GM19238 (cell line): ENCODE data around the gene GJB3.
"Not testable (repeated sequence)": the region's sequence is repeated elsewhere in the genome, so short reads cannot be mapped to it uniquely, and the experiment has no call there.

Experiments
- DNase-seq: peaks from one replicate; pipeline ENCODE4 v3.0.0; 2011; ENCODE audit warnings: low spot score; ENCODE audit not compliant: insufficient read length

GJB3 gene

DNA sequence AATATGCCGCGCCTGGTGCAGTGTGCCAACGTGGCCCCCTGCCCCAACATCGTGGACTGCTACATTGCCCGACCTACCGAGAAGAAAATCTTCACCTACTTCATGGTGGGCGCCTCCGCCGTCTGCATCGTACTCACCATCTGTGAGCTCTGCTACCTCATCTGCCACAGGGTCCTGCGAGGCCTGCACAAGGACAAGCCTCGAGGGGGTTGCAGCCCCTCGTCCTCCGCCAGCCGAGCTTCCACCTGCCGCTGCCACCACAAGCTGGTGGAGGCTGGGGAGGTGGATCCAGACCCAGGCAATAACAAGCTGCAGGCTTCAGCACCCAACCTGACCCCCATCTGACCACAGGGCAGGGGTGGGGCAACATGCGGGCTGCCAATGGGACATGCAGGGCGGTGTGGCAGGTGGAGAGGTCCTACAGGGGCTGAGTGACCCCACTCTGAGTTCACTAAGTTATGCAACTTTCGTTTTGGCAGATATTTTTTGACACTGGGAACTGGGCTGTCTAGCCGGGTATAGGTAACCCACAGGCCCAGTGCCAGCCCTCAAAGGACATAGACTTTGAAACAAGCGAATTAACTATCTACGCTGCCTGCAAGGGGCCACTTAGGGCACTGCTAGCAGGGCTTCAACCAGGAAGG is 4.3 kb downstream of the GJB3 start:
- DNase-seq = no peak

DNA sequence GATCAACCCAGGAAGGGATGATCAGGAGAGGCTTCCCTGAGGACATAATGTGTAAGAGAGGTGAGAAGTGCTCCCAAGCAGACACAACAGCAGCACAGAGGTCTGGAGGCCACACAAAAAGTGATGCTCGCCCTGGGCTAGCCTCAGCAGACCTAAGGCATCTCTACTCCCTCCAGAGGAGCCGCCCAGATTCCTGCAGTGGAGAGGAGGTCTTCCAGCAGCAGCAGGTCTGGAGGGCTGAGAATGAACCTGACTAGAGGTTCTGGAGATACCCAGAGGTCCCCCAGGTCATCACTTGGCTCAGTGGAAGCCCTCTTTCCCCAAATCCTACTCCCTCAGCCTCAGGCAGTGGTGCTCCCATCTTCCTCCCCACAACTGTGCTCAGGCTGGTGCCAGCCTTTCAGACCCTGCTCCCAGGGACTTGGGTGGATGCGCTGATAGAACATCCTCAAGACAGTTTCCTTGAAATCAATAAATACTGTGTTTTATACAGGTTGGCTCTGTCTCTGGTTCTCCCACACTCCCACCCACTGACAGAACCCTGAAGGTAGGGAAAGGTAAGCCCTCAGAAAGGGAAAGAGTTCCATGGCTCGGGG is 5.0 kb downstream of the GJB3 start:
- DNase-seq = no peak

DNA sequence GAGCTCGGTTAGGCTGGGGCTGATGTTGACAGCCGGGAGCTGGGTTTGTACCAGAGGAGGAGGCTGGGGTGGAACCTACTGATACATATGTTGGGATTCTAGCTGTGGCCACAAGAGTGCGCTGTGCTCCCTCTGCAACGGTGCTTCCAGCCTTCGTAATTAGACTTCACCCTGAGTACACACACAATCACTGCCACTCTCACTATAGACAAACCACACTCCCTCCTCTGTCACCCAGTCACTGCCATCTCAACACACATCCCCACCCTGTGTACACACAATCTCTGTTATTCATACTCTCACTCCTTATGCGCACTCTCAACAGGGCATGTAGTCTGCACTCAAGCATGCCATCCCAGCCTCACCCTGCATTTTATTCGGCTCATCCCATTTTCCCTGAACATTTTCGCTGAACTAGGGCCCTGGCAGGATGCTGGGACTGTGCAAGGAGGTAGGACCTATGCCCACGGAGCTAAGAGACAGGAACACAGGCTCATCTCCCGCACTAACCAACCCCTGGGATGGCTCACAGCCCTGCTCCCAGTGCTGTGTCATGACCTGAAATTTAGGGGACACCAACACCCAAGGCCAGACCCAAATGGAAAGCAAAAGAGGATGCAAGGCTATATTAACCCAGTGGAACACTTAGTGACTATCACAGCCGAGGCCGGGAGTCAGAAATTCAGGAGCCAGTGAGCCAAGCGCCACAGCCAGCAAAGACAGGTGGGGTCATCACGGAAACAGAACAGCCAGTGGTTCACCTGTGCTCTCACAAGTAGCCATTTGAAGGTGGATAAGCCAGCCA is 5.7 kb downstream of the GJB3 start:
- DNase-seq = peak; percentile 67

DNA sequence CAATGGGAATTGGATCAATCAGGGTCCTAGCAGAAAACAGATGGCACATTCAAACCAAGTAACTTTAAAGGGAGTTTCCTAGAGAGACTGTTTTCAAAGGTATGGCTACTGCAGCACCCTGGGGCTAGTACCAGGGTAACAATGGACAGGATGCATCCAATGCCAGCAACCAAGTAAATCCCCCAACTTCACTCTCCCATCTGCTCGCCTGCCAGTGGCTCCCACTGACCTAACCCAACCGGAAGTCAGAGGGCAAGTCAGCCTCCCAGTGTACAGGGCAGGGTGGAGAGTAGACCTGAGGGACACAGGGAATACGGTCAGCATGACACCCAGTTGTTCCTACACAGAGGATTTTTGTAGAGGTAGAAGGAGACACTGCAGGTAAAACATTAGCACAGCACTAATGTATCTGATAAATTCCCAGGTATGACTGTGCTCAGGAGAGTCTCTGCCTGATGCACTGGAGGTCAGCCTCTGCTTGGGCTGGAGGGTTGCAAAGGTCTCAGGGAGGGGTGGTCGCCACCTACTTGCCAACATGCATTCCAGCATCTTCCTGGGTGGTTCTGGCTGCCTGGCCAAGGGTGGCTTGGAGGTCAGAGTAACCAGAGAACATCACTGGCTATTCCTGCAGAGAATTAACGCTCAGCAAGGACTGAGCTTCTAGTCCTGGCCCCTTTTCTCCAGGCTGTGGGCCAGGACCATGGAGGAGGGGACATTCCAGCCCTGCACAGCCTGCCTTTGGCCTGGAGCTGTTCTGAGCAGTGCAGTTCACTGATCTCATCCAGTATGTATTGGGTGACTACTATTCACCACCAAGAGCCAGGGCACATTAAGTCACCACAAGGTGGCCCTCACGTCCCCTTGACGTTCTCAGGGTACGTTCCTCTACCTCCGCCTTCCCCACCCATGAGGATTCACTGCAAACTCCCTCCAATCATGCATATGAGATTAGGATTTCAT is 6.7 kb downstream of the GJB3 start:
- no peak for DNase-seq

DNA sequence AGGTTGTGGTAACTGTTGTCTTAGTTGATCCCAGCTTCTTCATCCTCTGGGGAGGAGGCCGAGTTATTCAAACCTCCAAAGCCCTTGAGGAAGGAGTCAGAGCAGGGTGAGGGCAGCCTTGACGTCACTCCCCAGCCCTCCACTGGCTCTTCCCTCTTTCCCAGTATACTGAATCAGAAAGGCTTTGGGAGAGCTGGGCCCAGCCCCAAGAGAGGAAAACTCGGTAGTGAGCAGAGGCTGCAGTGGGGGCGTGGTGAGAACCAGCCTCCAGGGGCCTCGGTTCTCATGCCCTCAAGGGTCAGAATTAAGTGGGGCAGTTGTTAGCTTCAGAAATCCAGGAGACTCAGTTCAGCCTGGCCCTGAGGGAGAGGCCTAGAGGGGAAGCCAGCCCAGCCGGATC is 10.0 kb downstream of the GJB3 start:
- DNase-seq = no peak

DNA sequence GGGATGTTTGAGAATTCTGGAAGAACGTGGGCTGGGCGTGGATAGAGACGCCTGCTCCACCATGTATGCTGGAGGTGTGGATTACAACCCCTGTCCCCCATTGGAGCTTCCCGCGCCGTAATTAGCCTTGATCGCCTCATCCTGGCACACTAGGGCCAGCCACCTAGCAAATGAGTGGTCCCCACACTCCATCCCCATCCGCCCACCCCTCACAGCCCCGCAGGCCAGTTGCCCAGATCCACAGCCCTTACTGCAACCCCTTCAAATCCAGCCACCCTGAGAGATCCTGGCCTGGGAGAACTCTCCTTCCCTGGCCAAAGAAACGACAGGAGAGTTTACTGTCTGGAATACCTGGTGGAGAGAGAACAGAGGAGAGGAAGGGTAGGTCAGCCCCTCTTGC is 11.4 kb downstream of the GJB3 start:
- DNase-seq = no peak

DNA sequence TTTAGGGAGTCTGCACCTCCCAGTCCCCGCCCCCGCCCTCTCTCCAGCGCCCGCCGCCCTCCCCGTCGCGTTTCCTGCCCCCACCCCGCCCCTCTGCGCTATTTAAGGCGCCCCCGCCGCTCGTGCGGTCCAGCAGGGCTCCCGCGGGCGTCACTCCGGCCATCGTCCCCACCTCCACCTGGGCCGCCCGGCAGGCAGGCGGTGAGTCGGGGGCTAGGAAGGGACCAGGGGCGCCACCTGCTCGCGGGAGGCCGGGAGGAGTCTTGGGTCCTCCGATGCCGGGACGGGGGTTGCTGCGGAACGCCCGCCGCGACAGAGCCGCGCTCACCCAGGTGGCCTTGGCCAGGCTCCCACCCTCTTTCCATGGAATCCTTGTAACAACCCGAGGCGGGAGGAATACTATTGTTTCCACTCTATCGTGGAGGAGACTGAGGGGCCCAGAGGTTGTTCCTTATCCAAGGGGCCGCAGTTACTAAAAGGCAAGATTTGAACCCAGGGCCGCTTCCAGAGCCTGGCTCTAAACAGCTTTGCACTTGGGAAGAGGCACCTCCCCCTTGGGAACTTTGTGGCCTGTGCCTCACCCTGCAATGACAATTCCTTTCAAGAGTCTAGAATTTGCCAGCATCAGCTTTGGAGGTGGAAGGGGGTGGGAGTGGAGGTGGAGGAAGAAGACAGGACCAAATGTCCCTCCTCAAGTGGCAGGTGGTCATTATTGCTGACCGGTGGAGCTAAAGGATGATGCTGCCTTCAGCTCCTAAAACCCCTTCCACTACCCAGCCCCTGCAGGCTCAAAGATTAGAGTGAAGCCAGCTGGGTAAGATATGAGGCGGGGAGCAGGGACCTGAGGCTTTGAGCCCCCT is 12.1 kb downstream of the GJB3 start, which contains the start of gene GJA4:
Gene GJA4 (plus strand): TSS at position 132 of the 860 bp plus-strand sequence. CDS start 1,215 bp downstream, outside the sequence.
- no peak for DNase-seq

DNA sequence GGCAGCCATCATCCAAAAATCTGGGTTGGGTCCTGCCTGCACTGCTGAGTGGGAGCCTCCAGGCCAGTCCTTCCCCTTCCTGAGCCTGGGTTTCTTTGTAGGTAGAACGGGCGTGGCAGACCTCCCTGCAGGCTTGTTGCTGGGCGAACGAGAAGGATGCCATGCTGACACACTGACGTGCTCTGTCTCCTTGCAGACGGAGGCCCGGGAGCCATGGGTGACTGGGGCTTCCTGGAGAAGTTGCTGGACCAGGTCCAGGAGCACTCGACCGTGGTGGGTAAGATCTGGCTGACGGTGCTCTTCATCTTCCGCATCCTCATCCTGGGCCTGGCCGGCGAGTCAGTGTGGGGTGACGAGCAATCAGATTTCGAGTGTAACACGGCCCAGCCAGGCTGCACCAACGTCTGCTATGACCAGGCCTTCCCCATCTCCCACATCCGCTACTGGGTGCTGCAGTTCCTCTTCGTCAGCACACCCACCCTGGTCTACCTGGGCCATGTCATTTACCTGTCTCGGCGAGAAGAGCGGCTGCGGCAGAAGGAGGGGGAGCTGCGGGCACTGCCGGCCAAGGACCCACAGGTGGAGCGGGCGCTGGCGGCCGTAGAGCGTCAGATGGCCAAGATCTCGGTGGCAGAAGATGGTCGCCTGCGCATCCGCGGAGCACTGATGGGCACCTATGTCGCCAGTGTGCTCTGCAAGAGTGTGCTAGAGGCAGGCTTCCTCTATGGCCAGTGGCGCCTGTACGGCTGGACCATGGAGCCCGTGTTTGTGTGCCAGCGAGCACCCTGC is 13.2 kb downstream of the GJB3 start:
- DNase-seq = no peak

DNA sequence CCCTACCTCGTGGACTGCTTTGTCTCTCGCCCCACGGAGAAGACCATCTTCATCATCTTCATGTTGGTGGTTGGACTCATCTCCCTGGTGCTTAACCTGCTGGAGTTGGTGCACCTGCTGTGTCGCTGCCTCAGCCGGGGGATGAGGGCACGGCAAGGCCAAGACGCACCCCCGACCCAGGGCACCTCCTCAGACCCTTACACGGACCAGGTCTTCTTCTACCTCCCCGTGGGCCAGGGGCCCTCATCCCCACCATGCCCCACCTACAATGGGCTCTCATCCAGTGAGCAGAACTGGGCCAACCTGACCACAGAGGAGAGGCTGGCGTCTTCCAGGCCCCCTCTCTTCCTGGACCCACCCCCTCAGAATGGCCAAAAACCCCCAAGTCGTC is 13.8 kb downstream of the GJB3 start:
- DNase-seq = no peak

DNA sequence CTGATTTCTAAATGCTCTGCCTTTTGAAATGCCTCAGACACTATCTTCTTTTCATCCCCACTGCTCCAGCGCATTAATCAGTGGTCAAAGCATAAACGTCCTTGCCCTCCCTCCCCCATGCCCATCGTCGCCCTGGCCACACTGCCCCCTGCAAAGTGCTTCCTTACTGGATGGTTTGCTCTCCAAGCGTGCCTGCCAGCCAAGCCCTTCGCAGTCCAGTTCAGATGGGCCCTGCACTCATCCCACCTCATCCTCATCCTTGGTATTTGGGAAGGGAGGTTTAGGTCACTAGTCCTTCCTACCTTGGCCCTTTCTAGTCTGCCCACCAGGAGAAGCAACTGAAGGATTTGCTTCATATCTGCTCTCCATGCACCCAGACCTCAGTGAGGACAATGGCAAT is 14.9 kb downstream of the GJB3 start:
- no peak for DNase-seq

DNA sequence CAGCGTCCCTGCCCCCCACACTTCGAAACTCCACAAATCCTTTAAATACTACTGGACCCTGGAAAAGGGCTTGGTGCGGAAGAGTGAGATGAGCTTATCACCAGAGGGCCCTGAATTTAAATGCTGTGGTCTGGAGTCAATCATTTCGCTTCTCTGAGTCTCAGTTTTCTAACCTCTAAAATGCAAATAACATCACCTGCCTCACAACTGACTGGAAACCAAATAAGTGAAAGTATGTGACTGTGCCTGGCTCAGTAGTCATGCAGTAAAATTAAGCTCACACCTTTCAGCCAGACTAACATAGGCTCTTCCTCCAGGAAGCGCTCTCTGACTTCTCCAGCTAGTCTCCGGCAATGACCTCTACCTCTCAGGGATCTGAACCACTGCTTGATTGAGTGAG is 16.0 kb downstream of the GJB3 start:
- DNase-seq = no peak

DNA sequence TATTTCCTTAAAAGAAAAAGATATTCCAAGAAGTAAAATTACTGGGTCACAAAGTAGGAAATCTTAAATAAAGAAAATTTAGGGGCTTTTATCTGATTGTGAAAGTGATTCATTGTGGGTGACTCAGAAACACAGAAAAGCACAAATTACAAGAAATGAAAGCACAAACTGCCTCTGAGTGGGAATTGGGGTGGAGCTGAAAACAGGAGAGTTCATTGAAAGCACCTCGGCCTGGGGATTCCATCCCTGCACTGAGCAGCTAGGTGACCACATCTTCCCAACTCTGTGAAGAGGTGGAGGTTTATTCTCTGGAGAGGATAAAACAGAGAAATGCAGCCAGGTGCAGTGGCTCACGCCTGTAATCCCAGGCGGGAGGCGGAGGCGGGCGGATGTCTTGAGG is 19.2 kb downstream of the GJB3 start:
- no peak for DNase-seq

DNA sequence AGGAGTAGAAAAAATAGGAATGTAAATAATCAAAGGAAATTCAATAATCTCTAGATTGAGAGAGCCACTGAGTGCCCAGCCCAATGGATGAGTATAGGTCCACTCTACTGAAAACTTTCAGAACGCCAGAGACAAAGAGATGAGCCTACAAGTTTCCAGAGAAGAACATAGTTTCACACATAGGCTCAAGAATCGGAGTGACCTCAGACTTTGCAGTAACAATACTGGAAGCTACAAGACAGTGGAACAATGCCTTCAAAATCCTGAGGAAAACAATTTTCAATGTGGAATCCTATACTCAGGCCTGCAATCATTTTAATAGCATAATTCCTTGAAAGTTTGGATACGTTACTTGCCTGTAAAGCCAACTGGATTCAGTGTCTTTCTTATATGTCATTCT is 22.8 kb downstream of the GJB3 start:
- no peak for DNase-seq

DNA sequence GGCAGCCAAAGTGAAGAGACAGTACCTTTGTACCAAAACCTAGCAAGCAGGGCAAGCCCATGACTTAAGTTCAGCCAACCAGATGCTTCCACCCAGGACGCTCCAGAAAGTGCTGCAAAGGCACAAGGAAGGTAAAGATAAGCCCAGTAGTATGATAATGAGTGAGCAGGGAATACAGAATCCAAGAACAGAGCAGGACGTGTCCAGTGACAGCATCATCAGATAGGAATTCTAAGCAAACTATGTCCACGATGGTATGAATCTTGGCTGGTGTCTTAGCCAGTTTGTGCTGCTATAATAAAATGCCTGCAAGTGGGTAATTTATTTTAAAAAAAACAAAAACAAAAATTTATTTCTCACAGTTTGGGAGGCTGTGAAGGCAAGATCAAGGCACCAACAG is 25.4 kb downstream of the GJB3 start:
- DNase-seq = no peak

DNA sequence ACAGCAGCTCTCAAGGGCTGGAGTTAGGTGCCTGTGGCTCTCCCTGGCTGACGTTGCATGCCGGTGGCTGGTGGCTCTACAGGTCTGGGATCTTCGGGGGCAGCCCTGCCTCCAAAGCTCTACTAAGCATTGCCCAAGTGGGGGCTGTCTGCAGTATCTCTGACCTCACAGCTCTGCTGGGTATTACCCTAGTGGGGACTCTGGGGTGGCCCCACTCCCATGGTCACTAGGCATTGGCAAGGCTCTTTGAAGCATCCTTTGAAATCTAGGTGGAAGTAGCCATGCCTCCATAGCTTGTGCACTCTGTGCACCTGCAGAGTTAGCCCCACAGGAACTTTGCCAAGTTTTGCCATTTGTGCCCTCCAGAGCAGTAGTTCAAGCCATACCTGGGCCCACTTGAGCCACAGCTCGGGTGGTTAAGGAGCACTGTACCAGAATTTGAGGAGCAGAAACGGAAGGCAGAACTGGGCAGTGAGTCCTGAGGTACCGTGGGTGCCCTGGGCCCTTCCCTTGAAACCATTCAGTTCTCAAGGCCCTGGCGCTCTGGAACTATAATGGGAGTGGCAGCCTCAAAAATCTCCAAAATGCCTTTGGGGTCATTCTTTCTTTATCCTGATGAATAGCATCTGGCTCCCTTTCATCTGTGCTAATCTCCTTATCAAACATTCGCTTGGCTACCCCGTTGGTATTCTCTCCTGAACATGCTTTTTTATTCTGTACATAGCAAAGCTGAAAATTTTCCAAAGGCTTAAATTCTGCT is 27.2 kb downstream of the GJB3 start:
- DNase-seq = no peak

DNA sequence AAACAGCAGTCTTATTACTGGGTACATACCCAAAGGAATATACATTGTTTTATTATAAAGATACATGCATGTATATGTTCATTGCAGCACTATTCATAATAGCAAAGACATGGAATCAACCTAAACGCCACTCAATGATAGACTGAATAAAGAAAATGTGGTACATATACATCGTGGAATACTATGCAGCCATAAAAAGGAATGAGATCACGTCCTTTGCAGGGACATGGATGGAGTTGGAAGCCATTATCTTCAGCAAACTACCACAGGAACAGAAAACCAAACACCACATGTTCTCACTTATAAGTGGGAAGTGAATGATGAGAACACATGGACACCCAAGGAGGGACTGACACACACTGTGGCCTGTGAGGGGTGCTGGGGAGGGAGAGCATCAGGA is 29.8 kb downstream of the GJB3 start:
- DNase-seq = not testable (repeated sequence)

DNA sequence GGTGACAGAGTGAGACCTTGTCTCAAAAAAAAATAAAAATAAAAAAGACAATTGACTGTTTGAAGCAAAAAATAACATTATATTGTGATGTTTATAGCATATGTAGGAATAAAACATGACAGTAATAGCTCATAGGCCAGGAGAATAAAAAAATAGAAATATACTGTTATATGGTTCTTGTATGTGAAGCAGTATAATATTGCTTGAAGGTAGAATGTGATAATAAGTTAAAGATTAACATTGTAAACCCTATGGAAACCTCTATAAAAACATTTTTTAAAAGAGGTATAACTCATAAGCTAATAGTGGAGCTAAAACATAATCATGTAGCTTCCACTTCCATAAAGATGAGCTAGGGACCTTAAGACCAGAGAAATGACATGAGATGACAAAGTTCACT is 35.3 kb downstream of the GJB3 start:
- DNase-seq = no peak

DNA sequence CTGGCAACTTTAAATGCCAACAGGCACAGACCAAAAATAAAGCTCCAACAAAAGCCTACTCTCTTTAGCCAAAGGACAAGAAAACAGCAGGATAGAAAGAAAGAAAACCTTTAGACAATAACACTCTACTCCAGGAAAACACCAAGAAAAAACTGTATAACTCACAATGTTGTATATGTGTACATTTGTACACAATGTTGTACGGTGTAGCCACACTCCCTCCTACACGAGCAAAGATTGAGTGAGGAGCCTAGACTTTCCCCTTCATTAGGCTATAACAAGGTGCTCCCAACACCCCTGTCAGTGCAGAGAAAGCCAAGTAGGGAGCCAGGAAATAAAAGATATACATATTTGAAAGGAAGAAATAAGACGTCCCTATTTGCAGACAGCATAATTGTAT is 35.8 kb downstream of the GJB3 start:
- no peak for DNase-seq

DNA sequence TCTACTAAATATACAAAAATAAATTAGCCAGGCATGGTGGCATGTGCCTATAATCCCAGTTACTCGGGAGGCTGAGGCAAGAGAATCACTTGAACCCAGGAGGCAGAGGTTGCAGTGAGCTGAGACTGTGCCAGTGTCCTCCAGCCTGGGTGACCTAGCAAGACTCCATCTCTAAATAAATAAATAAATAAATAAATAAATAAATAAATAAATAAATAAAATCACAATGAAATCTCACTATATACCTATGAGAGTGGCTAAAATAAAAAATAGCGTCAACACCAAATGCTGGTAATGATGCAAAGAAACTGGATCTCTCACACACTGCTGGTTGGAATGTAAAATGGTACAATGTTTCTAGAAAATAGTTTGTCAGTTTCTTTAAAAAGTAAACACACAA is 37.8 kb downstream of the GJB3 start:
- not testable (repeated sequence) for DNase-seq
